ENCODE measurements around the gene ZNF726. TPM values are rescaled to one million over a fixed set of nuclear protein-coding genes. Genes with fewer than 3 reads are reported as not detected.
"Not testable (repeated sequence)": the region's sequence is repeated elsewhere in the genome, so short reads cannot be mapped to it uniquely, and the experiment has no call there.

The ZNF726 gene
- total RNA-seq, 1 experiment from 2014 or later, result 25.3 TPM

DNA sequence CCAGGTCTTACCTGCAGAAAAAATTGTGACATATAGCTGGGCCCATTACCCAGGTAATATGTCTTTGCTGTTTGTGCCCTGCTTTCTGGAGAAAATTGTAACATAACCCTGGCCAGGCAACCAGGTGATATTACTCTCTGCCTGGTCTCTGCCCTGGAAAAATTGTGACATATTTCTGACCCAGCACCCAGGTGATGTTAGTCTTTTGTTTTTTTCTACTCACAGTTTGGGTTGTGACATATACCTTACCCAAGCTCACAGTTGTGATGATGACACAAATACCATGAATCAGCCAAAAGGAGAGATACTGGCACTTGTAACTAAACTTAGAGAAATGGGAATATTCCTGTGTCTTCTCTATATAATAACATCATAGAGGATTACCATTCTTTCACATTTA lies 6.5 kb upstream of the ZNF726 start:
- Histone ChIP-seq H3K4me1 (no peaks in the 10 kb centered on the region), H3K36me3 (no peaks in the 10 kb centered on the region), H3K27me3 (no peaks in the 10 kb centered on the region), H3K27ac (no peak overlapping the region), H3K4me3 (no peak overlapping the region), H3K9me3 (replicated peaks) (no peaks in the 10 kb centered on the region)
- no peak for DNase-seq

- Histone ChIP-seq H3K4me1 (no peaks in the 10 kb centered on the region), H3K27me3 (no peaks in the 10 kb centered on the region), H3K27ac (no peak overlapping the region), H3K36me3 (no peaks in the 10 kb centered on the region), H3K4me3 (no peak overlapping the region), H3K9me3 (replicated peaks) (no peaks in the 10 kb centered on the region; the same call in 1 of the 2 replicates)
- no peak for DNase-seq
These were observed 5.5 kb upstream of the ZNF726 start for GRCh38 chr19:23909222-23909621.

DNA sequence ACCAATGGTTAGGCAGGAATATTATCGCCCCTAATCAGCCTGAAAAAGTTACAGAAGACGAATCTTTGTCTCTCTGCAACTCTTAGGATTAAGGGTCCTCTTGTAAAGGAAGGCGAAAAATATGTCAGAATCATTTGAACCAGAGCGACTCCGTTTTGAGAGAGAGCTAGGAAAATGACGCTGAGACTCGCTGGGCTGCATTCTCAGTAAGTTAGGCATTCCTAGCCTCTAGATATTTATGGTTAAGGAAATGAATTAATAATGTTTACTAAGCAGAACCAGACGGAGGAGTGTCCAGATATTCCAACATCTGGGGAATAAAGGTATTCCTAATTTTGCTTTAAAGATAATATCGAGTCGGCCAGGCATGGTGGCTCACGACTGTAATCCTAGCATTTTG lies 755 bp upstream of the ZNF726 start:
- H3K36me3 ChIP-seq, result peaks cover 24% of the 10 kb centered on the region
- H3K9me3 ChIP-seq (replicated peaks), result peaks cover 14% of the 10 kb centered on the region; the same call in 1 of the 2 replicates
- peak overlapping the region; percentile 87; the same call in 1 of the 2 replicates for H3K4me3 ChIP-seq
- no peak for DNase-seq
- H3K27me3 ChIP-seq, result no peaks in the 10 kb centered on the region
- H3K27ac ChIP-seq, result no peak overlapping the region
- no peaks in the 10 kb centered on the region for H3K4me1 ChIP-seq

- Histone ChIP-seq H3K36me3 (peaks cover 52% of the 10 kb centered on the region), H3K9me3 (replicated peaks) (peaks cover 14% of the 10 kb centered on the region; the same call in 1 of the 2 replicates), H3K27ac (no peak overlapping the region), H3K4me1 (no peaks in the 10 kb centered on the region), H3K27me3 (no peaks in the 10 kb centered on the region), H3K4me3 (no peak overlapping the region)
- DNase-seq, result no peak
These were observed 2.3 kb downstream of the ZNF726 start for GRCh38 chr19:23916991-23917390.

- Histone ChIP-seq H3K4me1 (no peaks in the 10 kb centered on the region), H3K27me3 (no peaks in the 10 kb centered on the region), H3K4me3 (no peak overlapping the region), H3K36me3 (peaks cover 57% of the 10 kb centered on the region), H3K9me3 (replicated peaks) (peaks cover 14% of the 10 kb centered on the region; the same call in 1 of the 2 replicates), H3K27ac (no peak overlapping the region)
- DNase-seq, result no peak
These were observed 3.2 kb downstream of the ZNF726 start for GRCh38 chr19:23917856-23918255.

DNA sequence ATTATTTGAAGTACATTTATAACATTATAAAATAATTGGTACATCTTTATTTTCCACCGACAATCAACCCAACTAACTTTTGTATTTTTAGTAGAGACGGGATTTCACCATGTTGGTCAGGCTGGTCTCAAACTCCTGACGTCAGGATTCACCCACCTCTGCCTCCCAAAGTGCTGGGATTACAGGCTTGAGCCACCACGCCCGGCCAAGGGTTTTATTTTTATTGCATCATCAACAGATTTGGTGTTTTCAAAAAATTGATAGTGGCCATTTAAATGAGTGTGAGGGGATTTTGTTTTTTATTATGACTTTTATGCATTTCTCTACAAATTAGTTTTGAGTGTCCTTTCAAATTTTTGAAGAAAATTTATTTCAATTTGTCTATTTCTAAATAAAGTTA lies 10.6 kb downstream of the ZNF726 start:
- H3K4me3 ChIP-seq, result no peak overlapping the region
- peaks cover 12% of the 10 kb centered on the region; the same call in 1 of the 2 replicates for H3K9me3 ChIP-seq (replicated peaks)
- no peak for DNase-seq
- no peak overlapping the region for H3K27ac ChIP-seq
- no peaks in the 10 kb centered on the region for H3K27me3 ChIP-seq
- peaks cover 57% of the 10 kb centered on the region for H3K36me3 ChIP-seq
- H3K4me1 ChIP-seq, result no peaks in the 10 kb centered on the region

GRCh38 chr19:23932878-23933277 lies 18.2 kb downstream of the ZNF726 start:
- H3K27ac ChIP-seq, result no peak overlapping the region
- peaks cover 14% of the 10 kb centered on the region; the same call in 1 of the 2 replicates for H3K36me3 ChIP-seq
- no peaks in the 10 kb centered on the region for H3K4me1 ChIP-seq
- H3K27me3 ChIP-seq, result no peaks in the 10 kb centered on the region
- peaks cover 21% of the 10 kb centered on the region for H3K9me3 ChIP-seq (replicated peaks)
- no peak overlapping the region for H3K4me3 ChIP-seq
- DNase-seq, result no peak

GRCh38 chr19:23937031-23937430 lies 22.3 kb downstream of the ZNF726 start:
- not testable (repeated sequence) for H3K4me1 ChIP-seq; H3K9me3 ChIP-seq (replicated peaks); H3K4me3 ChIP-seq; H3K27me3 ChIP-seq; DNase-seq; H3K36me3 ChIP-seq; H3K27ac ChIP-seq

- no peaks in the 10 kb centered on the region for H3K27me3 ChIP-seq
These were observed 28.7 kb downstream of the ZNF726 start for GRCh38 chr19:23943411-23943810.

DNA sequence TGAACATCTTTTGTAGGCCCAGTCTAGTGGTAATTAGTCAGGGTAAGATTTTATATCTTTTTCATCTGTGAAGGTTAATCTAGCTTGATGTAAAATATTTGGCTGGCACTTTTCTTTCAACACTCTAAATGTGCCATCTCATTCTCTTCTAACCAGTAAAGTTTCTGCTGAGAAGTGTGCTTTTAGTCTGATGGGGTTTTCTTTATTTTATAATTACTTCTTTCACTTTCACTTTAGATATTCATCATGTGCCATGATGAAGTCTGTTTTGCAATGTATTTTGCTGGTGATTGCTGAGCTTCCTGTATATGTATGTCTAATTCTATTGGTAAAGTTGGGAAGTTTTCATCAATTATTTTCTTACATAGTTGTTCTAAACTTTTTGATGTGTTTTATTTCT lies 31.9 kb downstream of the ZNF726 start:
- no peak for DNase-seq
- peaks cover 6% of the 10 kb centered on the region; the same call in 1 of the 2 replicates for H3K9me3 ChIP-seq (replicated peaks)
- H3K4me3 ChIP-seq, result no peak overlapping the region
- no peaks in the 10 kb centered on the region for H3K4me1 ChIP-seq
- H3K27ac ChIP-seq, result no peak overlapping the region
- H3K36me3 ChIP-seq, result no peaks in the 10 kb centered on the region
- H3K27me3 ChIP-seq, result no peaks in the 10 kb centered on the region

More at GRCh38 chr19:23943411-23943810, 28.7 kb downstream of the ZNF726 start:
- Histone ChIP-seq H3K27ac (no peak overlapping the region), H3K4me3 (no peak overlapping the region), H3K36me3 (no peaks in the 10 kb centered on the region), H3K4me1 (no peaks in the 10 kb centered on the region), H3K9me3 (replicated peaks) (peaks cover 4% of the 10 kb centered on the region; the same call in 1 of the 2 replicates)
- DNase-seq, result no peak

- no peak overlapping the region for H3K4me3 ChIP-seq
- no peaks in the 10 kb centered on the region for H3K4me1 ChIP-seq
- DNase-seq, result no peak
- H3K36me3 ChIP-seq, result no peaks in the 10 kb centered on the region
- no peaks in the 10 kb centered on the region for H3K27me3 ChIP-seq
- no peak overlapping the region for H3K27ac ChIP-seq
- peaks cover 6% of the 10 kb centered on the region; the same call in 1 of the 2 replicates for H3K9me3 ChIP-seq (replicated peaks)
These were observed 34.9 kb downstream of the ZNF726 start for GRCh38 chr19:23949611-23950010.

- DNase-seq, result peak; percentile 6 to 14
- Histone ChIP-seq H3K4me3 (no peak overlapping the region), H3K27me3 (no peaks in the 10 kb centered on the region), H3K36me3 (no peaks in the 10 kb centered on the region), H3K9me3 (replicated peaks) (no peaks in the 10 kb centered on the region), H3K4me1 (no peaks in the 10 kb centered on the region), H3K27ac (no peak overlapping the region)
These were observed 41.4 kb downstream of the ZNF726 start for GRCh38 chr19:23956051-23956450.

- Histone ChIP-seq H3K9me3 (replicated peaks) (no peaks in the 10 kb centered on the region), H3K4me3 (no peak overlapping the region), H3K4me1 (no peaks in the 10 kb centered on the region), H3K36me3 (no peaks in the 10 kb centered on the region), H3K27ac (no peak overlapping the region), H3K27me3 (no peaks in the 10 kb centered on the region)
- DNase-seq, result no peak
These were observed 43.1 kb downstream of the ZNF726 start for GRCh38 chr19:23957660-23958281.

GRCh38 chr19:23963396-23963795 lies 48.7 kb downstream of the ZNF726 start:
- DNase-seq; H3K27ac ChIP-seq; H3K4me3 ChIP-seq; H3K4me1 ChIP-seq; H3K27me3 ChIP-seq; H3K9me3 ChIP-seq (replicated peaks); H3K36me3 ChIP-seq: not testable (repeated sequence)

GRCh38 chr19:23963881-23964280 lies 49.2 kb downstream of the ZNF726 start:
- not testable (repeated sequence) for H3K4me1 ChIP-seq; DNase-seq; H3K36me3 ChIP-seq; H3K9me3 ChIP-seq (replicated peaks); H3K27ac ChIP-seq; H3K4me3 ChIP-seq; H3K27me3 ChIP-seq

GRCh38 chr19:23964334-23964733 lies 49.6 kb downstream of the ZNF726 start:
- not testable (repeated sequence) for H3K9me3 ChIP-seq (replicated peaks); DNase-seq; H3K27me3 ChIP-seq

More at GRCh38 chr19:23964334-23964733, 49.6 kb downstream of the ZNF726 start:
- H3K27ac ChIP-seq, H3K4me3 ChIP-seq, H3K4me1 ChIP-seq, H3K36me3 ChIP-seq: not testable (repeated sequence)

All from SJCRH30 (cell line).